ENCODE results near the gene MYCL. TPM values are rescaled to one million over a fixed set of nuclear protein-coding genes. Genes with fewer than 3 reads are reported as not detected.

Gene MYCL
- total and polyA plus RNA-seq, 4 donors, result 2.4 to 7.8 (median 4.4) TPM

DNA sequence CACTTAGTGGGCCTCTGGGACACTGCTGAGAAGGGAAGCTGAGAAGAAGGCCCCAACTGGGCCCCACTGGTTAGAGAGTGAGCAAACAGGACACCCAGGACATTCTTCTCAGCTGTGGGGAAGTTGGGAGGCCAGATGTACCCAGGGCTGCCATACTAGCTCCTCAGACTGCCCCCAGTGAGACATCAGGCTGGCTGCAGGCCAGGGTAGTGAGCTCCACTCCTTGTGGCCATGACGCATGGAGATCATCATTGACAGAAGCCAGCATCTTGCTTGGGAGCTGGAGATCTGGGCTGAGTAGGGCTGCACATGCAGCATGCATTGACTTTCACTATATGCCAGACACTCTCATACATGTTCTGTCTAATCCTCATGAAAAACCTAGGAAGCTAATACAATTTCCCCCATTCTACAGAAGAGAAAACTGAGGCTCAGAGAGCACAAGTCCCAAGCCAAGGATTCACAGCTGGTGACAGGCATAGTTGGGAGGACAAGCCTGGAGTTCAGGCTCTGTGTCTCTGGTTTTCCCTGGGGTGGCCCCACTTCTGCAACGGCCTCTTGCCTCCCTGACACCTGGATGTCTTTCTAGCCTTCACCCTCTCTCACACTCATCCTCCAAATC lies 24.1 kb upstream of the MYCL start:
- H3K27me3 ChIP-seq (ENCODE audit: control insufficient read depth in 3 of 3, insufficient read depth in 3 of 3, low read length in 2 of 3), result peaks cover 0 to 14% (median 5%) of the 10 kb centered on the region in 3 donors
- no peak for ATAC-seq (ENCODE audit: insufficient read depth, low FRiP score)
- 80 to 82% methylated on average over 2 of the region's 2 CpGs for WGBS, 2 donors

GRCh38 chr1:39922251-39922688 lies 20.6 kb upstream of the MYCL start:
- Histone ChIP-seq H3K4me3 (no peak overlapping the region), H3K27ac (ENCODE audit: low read depth in 1 of 2, low read length in 1 of 2) (no peak overlapping the region), H3K9me3 (ENCODE audit: control insufficient read depth in 4 of 4, insufficient read depth in 3 of 4, low read length in 3 of 4) (no peaks in the 10 kb centered on the region), H3K36me3 (ENCODE audit: control insufficient read depth in 4 of 4, insufficient read depth in 4 of 4, low read length in 4 of 4) (no peaks in the 10 kb centered on the region), H3K9ac (ENCODE audit: insufficient read depth in 1 of 2, low read length in 2 of 2) (no peak overlapping the region), H3K4me1 (ENCODE audit: control insufficient read depth in 5 of 5, insufficient read depth in 5 of 5, low read length in 5 of 5) (peaks cover 0 to 11% (median 4%) of the 10 kb centered on the region in 5 donors), H3K27me3 (ENCODE audit: control insufficient read depth in 3 of 3, insufficient read depth in 3 of 3, low read length in 2 of 3) (peaks cover 0 to 14% (median 5%) of the 10 kb centered on the region in 3 donors)
- no peak for TF ChIP-seq CTCF (IDR thresholded peaks at IDR 0.05; ENCODE audit: control extremely low read depth, extremely low read depth)
- DNase-seq, result no peak
- ATAC-seq (ENCODE audit: insufficient read depth, low FRiP score), result no peak
- WGBS, 2 donors, result 58 to 72% methylated on average over 25 of the region's 25 CpGs

More for the DNA sequence above, 24.1 kb upstream of the MYCL start:
- DNase-seq, result no peak
- H3K4me1 ChIP-seq (ENCODE audit: control insufficient read depth in 5 of 5, insufficient read depth in 5 of 5, low read length in 5 of 5), result peaks cover 0 to 11% (median 4%) of the 10 kb centered on the region in 5 donors
- no peaks in the 10 kb centered on the region for H3K9me3 ChIP-seq (ENCODE audit: control insufficient read depth in 4 of 4, insufficient read depth in 3 of 4, low read length in 3 of 4)
- no peak overlapping the region for H3K9ac ChIP-seq (ENCODE audit: insufficient read depth in 1 of 2, low read length in 2 of 2)
- H3K27ac ChIP-seq (ENCODE audit: low read depth in 1 of 2, low read length in 1 of 2), result no peak overlapping the region
- no peak for TF ChIP-seq CTCF (IDR thresholded peaks at IDR 0.05; ENCODE audit: control extremely low read depth, extremely low read depth)
- H3K36me3 ChIP-seq (ENCODE audit: control insufficient read depth in 4 of 4, insufficient read depth in 4 of 4, low read length in 4 of 4), result no peaks in the 10 kb centered on the region
- no peak overlapping the region for H3K4me3 ChIP-seq

GRCh38 chr1:39919545-39919944 lies 17.8 kb upstream of the MYCL start:
- no peak overlapping the region for H3K9ac ChIP-seq (ENCODE audit: insufficient read depth in 1 of 2, low read length in 2 of 2)
- H3K9me3 ChIP-seq (ENCODE audit: control insufficient read depth in 4 of 4, insufficient read depth in 3 of 4, low read length in 3 of 4), result no peaks in the 10 kb centered on the region
- H3K4me1 ChIP-seq (ENCODE audit: control insufficient read depth in 5 of 5, insufficient read depth in 5 of 5, low read length in 5 of 5), result peaks cover 0 to 4% (median 0%) of the 10 kb centered on the region in 5 donors
- 26 to 27% methylated on average over 3 of the region's 3 CpGs for WGBS, 2 donors
- DNase-seq, result peak in 1 of 3 donors; percentile 60
- H3K4me3 ChIP-seq, result no peak overlapping the region
- peak; percentile 48 for TF ChIP-seq CTCF (IDR thresholded peaks at IDR 0.05; ENCODE audit: control extremely low read depth, extremely low read depth)
- peak; percentile 66 for ATAC-seq (ENCODE audit: insufficient read depth, low FRiP score)
- no peaks in the 10 kb centered on the region for H3K36me3 ChIP-seq (ENCODE audit: control insufficient read depth in 4 of 4, insufficient read depth in 4 of 4, low read length in 4 of 4)
- no peak overlapping the region for H3K27ac ChIP-seq (ENCODE audit: low read depth in 1 of 2, low read length in 1 of 2)
- H3K27me3 ChIP-seq (ENCODE audit: control insufficient read depth in 3 of 3, insufficient read depth in 3 of 3, low read length in 2 of 3), result peaks cover 0 to 14% (median 5%) of the 10 kb centered on the region in 3 donors

All from lung (tissue), 12 donors.